CD4-positive, alpha-beta T cell treated with Interleukin-4 for 4 hours (primary cell): ENCODE measurements around the gene HLA-DQB1.
"Not testable (repeated sequence)": the region's sequence is repeated elsewhere in the genome, so short reads cannot be mapped to it uniquely, and the experiment has no call there.

Source experiments
- DNase-seq: peaks from one replicate; pipeline ENCODE4 v3.0.0-alpha.2; 2020

Gene HLA-DQB1

GRCh38 chr6:32662099-32662498, 4.4 kb downstream of the HLA-DQB1 start:
- no peak for DNase-seq

DNA sequence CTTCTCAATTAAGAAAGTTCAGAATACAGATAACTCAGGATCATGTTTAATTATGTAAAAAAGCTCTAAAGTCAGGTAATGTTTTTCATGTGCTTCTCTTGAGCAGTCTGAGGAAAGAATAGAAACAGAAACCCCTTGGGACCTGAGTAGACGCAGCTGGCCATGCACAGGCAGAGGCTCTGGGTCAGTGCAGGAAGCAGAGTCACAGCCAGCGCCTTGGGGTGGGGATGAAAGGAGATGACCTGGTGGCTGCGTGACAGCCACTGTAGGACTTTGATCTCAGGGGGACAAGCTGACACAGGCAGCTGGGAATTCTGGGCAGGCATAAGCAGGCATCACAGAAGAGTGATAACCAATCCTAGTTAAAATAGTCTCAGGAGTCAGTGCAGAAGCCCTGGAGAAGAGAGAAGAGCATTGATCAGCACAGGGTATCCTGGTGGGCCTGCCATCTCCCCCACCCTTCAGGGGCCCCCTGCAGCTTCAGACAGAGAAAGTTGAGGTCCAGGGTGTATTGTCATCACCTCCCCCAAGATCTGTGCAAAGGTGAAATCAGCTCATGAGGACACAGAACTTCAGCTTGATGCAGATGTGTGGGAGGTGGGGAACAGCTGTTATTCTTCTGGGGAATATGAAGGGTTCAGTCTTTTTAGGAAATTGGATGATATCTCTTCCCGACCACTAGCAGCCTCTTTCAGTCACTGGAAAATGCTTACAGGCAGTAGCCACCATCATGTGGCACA, 6.4 kb downstream of the HLA-DQB1 start:
- DNase-seq, result no peak

DNA sequence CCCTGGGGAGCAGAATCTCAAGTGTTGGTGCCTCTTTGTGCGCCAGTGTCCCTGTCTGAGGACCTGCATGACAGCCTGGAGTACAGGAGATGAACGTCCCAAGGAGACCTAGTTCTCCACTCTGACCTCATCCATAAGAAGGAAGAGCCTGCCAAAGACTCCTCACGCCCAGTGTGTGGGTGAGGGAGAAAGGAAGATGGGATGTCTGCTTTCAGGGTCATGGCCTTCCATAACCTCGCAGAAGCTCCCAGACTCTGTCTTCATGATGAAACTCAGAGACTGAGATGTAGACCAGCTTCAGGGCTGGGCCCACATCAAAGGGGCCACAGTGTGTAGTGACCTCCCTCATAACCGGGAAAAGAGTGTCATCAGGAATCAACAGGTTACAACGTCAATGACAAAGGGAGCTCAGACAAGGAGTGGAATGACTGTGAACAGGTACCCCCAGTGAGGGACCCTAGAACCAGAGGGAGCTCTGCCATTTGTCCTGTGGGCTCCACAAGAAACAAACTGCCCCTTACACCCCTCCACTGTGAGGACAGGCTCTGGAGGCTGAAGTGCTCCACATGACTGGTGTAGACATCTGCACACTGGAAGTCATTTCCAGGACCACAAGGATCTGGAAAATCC, 8.1 kb downstream of the HLA-DQB1 start:
- DNase-seq, result no peak

GRCh38 chr6:32657819-32658218, 8.6 kb downstream of the HLA-DQB1 start:
- not testable (repeated sequence) for DNase-seq

DNA sequence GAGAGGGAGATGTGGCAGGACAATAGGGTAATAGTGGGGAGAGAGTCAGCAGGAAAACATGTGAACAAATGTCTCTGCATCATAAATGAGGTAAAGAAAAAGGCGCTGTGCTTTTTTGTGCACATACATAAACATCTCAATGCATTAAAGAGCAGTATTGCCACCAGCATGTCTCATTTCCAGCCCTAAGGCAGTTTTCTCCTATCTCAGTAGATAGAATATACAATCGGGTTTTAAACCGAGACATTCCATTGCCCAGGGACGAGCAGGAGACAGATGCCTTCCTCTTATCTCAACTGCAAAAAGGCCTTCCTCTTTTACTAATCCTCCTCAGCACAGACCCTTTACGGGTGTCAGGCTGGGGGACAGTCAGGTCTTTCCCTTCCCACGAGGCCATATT, 9.1 kb downstream of the HLA-DQB1 start:
- DNase-seq, result not testable (repeated sequence)

DNA sequence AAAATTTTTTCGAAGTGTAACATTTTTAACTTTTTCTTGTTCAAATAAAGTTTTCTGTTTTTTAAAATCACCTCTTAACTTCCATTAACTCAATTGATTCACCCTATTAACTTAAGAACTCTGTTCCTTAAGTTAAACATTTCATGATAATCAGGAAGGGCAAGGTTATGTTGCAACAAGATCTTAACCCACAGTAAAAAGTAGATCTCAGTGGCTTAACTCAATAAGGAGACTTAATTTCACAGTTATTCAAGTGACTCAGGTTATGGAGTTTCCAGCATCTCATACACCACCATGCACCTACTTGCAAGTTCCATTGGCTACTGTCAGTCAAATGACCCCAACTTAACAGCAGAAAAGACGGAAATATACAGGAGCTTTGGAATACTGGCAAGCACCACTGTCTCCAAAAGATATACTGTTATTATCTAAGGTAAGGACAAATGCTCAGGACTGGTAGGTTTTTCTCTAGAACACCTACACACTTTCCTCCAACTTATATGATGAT, 11.2 kb downstream of the HLA-DQB1 start:
- no peak for DNase-seq

DNA sequence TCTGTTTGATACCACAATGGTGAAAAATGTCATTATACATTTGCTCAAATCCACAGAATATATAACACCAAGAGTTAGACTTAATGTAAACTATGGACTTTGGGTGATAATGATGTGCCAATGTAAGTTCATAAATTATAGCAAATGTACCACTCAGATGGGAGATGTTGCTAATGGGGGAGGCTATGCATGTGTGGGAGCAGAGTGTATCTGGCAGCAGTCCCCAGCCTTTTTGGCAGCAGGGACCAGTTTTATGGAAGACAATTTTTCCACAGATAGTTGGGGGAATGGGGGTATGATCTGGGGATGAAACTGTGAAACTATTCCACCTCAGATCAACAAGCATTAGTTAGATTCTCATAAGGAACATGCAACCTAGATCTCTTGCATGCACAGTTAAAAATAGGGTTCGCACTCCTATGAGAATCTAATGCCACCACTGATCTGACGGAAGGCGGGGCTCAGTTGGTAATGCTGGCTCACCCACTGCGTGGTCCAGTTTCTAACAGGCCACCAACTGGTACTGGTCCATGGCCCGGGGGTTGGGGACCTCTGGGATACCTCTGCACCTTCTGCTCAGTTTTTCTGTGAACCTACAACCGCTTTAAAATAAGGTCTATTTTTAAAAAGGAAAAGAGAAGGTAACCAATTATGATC, 21.3 kb downstream of the HLA-DQB1 start:
- DNase-seq, result no peak

GRCh38 chr6:32643904-32644303, 22.6 kb downstream of the HLA-DQB1 start:
- DNase-seq, result no peak

DNA sequence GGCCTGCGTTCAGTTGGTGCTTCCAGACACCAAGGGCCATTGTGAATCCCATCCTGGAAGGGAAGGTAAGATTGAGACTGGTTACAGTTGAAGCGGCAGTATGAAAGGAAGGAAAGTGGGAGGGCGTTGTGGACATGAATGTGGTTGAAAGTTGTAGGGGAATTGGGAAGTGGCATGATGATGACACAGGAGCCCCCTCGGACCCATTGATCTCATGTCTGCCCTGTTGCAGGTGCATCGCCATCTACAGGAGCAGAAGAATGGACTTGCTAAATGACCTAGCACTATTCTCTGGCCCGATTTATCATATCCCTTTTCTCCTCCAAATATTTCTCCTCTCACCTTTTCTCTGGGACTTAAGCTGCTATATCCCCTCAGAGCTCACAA, 23.7 kb downstream of the HLA-DQB1 start:
- no peak for DNase-seq

GRCh38 chr6:32641785-32642719, 24.4 kb downstream of the HLA-DQB1 start:
- not testable (repeated sequence) for DNase-seq

- DNase-seq, result no peak
Measured at GRCh38 chr6:32641122-32641521, 25.3 kb downstream of the HLA-DQB1 start.

GRCh38 chr6:32639440-32640394, 26.7 kb downstream of the HLA-DQB1 start:
- no peak for DNase-seq

DNA sequence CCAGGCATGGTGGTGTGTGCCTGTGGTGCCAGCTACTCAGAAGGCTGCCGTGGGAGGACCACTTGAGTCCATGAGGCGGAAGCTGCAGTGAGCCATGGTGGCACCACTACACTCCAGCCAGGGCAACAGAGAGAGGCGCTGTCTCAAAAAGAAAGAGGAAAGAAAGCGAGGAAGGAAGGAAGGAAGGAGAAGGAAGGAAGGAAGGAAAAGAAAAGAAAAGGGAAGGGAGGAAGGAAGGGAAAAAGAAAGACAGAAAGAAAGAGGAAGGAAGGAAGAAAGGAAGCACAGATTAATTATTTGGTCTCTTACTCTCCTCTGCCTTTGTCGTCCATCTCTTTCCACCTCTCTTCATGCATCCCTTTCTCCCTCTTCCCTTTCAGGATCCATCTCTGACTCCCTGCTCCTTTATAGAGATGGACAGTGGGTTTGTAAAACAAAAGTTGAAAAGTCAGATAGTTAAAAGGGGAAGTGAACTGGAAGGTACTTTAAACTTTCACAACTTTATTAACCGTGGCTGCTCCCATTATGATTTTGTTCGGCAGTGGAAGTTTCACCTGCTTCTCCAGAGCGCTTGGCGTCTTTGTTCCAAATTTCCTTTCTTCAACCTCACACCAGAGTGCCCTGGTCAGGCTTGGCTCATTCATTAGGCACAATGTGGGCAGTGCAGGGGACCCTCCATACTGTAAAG, 27.8 kb downstream of the HLA-DQB1 start:
- no peak for DNase-seq

DNA sequence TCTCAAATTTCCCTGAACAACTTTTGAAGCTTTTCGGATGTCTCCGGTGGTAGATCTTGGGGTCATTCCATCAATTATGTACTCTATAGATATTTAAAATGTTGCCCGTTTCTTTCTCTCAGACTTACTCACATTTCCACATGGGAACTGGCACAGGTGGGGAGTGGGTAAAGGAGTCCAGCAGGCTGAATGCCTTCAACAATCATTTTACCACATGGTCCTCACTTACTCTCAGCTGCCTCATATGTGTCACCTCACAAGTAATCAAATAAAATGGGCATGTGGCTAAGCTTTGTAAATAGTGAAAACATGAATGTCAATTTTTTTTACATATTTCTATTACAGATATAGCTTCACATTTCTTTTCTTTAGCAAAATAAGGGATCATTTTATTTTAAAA, 28.6 kb downstream of the HLA-DQB1 start:
- no peak for DNase-seq

DNA sequence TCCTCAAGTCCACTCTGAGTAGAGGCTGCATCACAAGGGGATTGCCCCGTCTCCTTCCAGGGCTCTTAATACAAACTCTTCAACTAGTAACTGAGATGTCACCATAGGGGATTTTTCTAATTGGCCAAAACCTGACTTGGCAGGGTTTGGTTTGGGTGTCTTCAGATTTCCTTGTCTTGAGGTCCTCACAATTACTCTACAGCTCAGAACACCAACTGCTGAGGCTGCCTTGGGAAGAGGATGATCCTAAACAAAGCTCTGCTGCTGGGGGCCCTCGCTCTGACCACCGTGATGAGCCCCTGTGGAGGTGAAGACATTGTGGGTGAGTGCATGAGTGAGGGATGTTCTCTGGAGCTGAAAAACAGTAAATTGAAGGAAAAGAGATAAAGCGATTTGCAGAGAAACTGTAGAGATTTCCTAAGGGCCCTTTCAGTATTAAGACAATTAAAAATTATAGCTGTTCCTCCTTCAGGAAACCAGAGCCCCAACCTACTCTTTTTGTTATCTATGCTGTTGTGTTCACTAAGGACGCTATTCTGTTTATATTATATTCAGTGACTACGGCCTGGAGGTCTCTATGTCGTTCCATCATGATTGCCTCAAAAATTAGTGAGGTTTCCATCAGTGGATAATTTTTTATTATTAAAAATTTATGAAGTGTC, 29.1 kb downstream of the HLA-DQB1 start, which contains the start of gene HLA-DQA1:
Gene HLA-DQA1, plus strand, starts transcription at position 188 of the 662 bp plus-strand sequence. Its CDS starts 53 bp downstream, at position 241.
- peak; percentile 63 for DNase-seq

GRCh38 chr6:32635526-32636123, 30.8 kb downstream of the HLA-DQB1 start:
- no peak for DNase-seq

GRCh38 chr6:32629793-32630192, 36.7 kb downstream of the HLA-DQB1 start:
- DNase-seq, result not testable (repeated sequence)

DNA sequence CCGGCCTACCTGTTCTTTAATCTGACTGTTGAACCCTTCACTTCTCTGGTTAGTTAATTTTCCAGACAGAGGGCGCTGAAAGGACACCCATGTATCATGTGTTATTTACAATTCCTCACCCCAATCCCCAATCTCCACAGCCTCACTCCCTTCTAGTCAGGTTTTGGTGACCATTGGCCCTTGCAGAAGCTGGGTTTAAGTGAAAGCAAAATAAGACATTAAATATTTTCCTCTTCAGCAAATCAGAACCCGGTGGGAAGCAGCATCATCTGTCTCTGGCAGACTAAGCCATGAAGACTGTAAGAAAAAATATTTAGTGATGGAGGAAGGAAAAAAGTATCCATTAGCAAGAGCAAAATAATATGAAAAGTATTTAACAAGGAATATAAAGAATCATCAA, 38.6 kb downstream of the HLA-DQB1 start:
- peak; percentile 35 for DNase-seq

GRCh38 chr6:32627249-32627648, 39.2 kb downstream of the HLA-DQB1 start:
- DNase-seq, result no peak

GRCh38 chr6:32625137-32625536, 41.3 kb downstream of the HLA-DQB1 start:
- DNase-seq, result no peak
